ENCODE measurements around the gene THSD7A.

Gene THSD7A

DNA sequence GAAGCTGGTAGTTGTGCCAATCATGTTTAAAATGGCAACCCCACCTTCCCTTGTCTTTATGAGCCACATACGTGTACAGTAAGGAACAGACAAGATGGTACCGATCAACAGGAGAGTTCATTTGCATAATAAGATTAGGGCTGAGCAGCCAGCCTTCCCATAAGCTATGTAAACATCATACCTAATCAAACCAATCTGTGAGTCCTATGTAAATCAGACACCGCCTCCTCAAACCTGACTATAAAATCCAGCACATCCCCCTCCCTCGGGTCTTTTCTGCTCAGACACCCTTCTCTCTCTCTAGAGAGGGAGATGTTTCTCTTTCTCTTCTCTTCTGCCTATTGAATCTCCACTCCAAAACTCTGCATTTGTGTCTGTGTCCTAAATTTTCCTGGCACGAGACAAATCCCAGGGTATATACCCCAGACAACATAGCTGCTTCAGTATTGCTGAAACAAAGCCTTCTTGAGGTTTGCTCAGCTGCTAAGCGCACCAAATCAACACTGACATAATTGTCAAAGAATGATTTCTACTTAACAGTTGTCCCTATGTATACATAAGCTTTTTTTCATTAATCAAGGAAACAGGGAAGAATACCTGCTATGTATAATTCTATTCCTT lies 279.2 kb downstream of the THSD7A start:
- Histone ChIP-seq H3K9ac (ENCODE audit: low read length in 2 of 2) (no peak overlapping the region), H3K4me3 (ENCODE audit: low read length in 2 of 2) (no peak overlapping the region), H3K9me3 (ENCODE audit: control insufficient read depth in 2 of 2, low read length in 2 of 2) (no peaks in the 10 kb centered on the region), H3K36me3 (ENCODE audit: control insufficient read depth in 2 of 2, insufficient read depth in 2 of 2, low read length in 2 of 2) (no peaks in the 10 kb centered on the region), H3K4me1 (ENCODE audit: control insufficient read depth, insufficient read depth, low read length) (no peaks in the 10 kb centered on the region), H3K27ac (ENCODE audit: low read length) (no peak overlapping the region), H3K27me3 (ENCODE audit: control insufficient read depth in 1 of 2, insufficient read depth in 2 of 2, low read length in 2 of 2) (no peaks in the 10 kb centered on the region)

- H3K27me3 ChIP-seq (ENCODE audit: control insufficient read depth in 1 of 2, insufficient read depth in 2 of 2, low read length in 2 of 2), result no peaks in the 10 kb centered on the region
- H3K4me1 ChIP-seq (ENCODE audit: control insufficient read depth, insufficient read depth, low read length), result no peaks in the 10 kb centered on the region
- H3K4me3 ChIP-seq (ENCODE audit: low read length in 2 of 2), result no peak overlapping the region
- no peak overlapping the region for H3K9ac ChIP-seq (ENCODE audit: low read length in 2 of 2)
- H3K27ac ChIP-seq (ENCODE audit: low read length), result no peak overlapping the region
- no peaks in the 10 kb centered on the region for H3K9me3 ChIP-seq (ENCODE audit: control insufficient read depth in 2 of 2, low read length in 2 of 2)
- H3K36me3 ChIP-seq (ENCODE audit: control insufficient read depth in 2 of 2, insufficient read depth in 2 of 2, low read length in 2 of 2), result no peaks in the 10 kb centered on the region
Observed at GRCh38 chr7:11551470-11551869, 280.5 kb downstream of the THSD7A start.

GRCh38 chr7:11548532-11548931 lies 283.5 kb downstream of the THSD7A start:
- H3K9me3 ChIP-seq (ENCODE audit: control insufficient read depth in 2 of 2, low read length in 2 of 2), result peaks cover 0 to 5% of the 10 kb centered on the region in 2 donors
- H3K9ac ChIP-seq (ENCODE audit: low read length in 2 of 2), result no peak overlapping the region
- H3K4me3 ChIP-seq (ENCODE audit: low read length in 2 of 2), result no peak overlapping the region
- H3K27me3 ChIP-seq (ENCODE audit: control insufficient read depth in 1 of 2, insufficient read depth in 2 of 2, low read length in 2 of 2), result no peaks in the 10 kb centered on the region
- no peaks in the 10 kb centered on the region for H3K36me3 ChIP-seq (ENCODE audit: control insufficient read depth in 2 of 2, insufficient read depth in 2 of 2, low read length in 2 of 2)
- no peaks in the 10 kb centered on the region for H3K4me1 ChIP-seq (ENCODE audit: control insufficient read depth, insufficient read depth, low read length)
- H3K27ac ChIP-seq (ENCODE audit: low read length), result no peak overlapping the region

DNA sequence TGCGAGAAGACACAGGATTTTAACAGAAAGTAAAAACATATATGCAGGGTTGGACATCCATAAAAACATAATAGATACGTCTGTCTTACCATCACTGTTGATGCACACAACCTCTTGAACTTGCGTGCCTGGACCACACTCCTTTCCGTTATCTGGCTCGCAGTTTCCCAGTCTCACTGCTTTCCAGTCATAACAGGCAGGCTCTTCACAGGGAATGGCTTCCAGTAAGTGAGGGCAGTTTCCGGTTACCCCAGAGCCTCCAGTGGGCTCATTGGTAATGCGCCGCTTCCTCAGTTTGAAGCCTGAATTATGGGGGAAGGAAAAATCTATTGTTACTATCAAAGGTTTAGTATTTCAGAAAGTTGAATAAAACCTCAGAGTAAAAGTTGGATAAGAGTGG lies 290.7 kb downstream of the THSD7A start:
- no peaks in the 10 kb centered on the region for H3K4me1 ChIP-seq (ENCODE audit: control insufficient read depth, insufficient read depth, low read length)
- no peaks in the 10 kb centered on the region for H3K27me3 ChIP-seq (ENCODE audit: control insufficient read depth in 1 of 2, insufficient read depth in 2 of 2, low read length in 2 of 2)
- no peaks in the 10 kb centered on the region for H3K36me3 ChIP-seq (ENCODE audit: control insufficient read depth in 2 of 2, insufficient read depth in 2 of 2, low read length in 2 of 2)
- H3K9ac ChIP-seq (ENCODE audit: low read length in 2 of 2), result no peak overlapping the region
- no peak overlapping the region for H3K27ac ChIP-seq (ENCODE audit: low read length)
- no peak overlapping the region for H3K4me3 ChIP-seq (ENCODE audit: low read length in 2 of 2)
- H3K9me3 ChIP-seq (ENCODE audit: control insufficient read depth in 2 of 2, low read length in 2 of 2), result peaks cover 0 to 4% of the 10 kb centered on the region in 2 donors

GRCh38 chr7:11540271-11540761 lies 291.7 kb downstream of the THSD7A start:
- Histone ChIP-seq H3K4me1 (ENCODE audit: control insufficient read depth, insufficient read depth, low read length) (no peaks in the 10 kb centered on the region), H3K9ac (ENCODE audit: low read length in 2 of 2) (no peak overlapping the region), H3K36me3 (ENCODE audit: control insufficient read depth in 2 of 2, insufficient read depth in 2 of 2, low read length in 2 of 2) (no peaks in the 10 kb centered on the region), H3K4me3 (ENCODE audit: low read length in 2 of 2) (no peak overlapping the region), H3K27ac (ENCODE audit: low read length) (no peak overlapping the region), H3K27me3 (ENCODE audit: control insufficient read depth in 1 of 2, insufficient read depth in 2 of 2, low read length in 2 of 2) (no peaks in the 10 kb centered on the region), H3K9me3 (ENCODE audit: control insufficient read depth in 2 of 2, low read length in 2 of 2) (no peaks in the 10 kb centered on the region)

DNA sequence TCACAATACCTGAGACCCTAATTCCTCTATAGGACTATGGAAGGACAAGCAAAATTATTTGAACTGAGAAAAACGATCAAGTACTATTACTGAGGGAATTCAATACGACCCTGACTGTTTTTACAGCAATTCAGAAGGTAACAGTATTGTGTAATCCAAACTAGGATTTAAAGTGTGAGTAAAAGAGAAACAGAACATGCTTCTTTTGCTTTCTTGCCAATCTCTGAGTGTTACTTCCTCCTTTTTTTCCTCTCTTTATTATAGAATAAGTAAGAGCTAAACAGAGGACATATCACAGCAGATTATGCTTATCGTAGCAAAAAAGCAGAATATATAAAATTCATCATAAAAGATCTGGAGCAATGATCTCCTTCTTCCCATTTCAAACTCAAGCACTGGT lies 292.1 kb downstream of the THSD7A start:
- Histone ChIP-seq H3K4me1 (ENCODE audit: control insufficient read depth, insufficient read depth, low read length) (no peaks in the 10 kb centered on the region), H3K9ac (ENCODE audit: low read length in 2 of 2) (no peak overlapping the region), H3K9me3 (ENCODE audit: control insufficient read depth in 2 of 2, low read length in 2 of 2) (no peaks in the 10 kb centered on the region), H3K27ac (ENCODE audit: low read length) (no peak overlapping the region), H3K36me3 (ENCODE audit: control insufficient read depth in 2 of 2, insufficient read depth in 2 of 2, low read length in 2 of 2) (no peaks in the 10 kb centered on the region), H3K4me3 (ENCODE audit: low read length in 2 of 2) (no peak overlapping the region), H3K27me3 (ENCODE audit: control insufficient read depth in 1 of 2, insufficient read depth in 2 of 2, low read length in 2 of 2) (no peaks in the 10 kb centered on the region)

DNA sequence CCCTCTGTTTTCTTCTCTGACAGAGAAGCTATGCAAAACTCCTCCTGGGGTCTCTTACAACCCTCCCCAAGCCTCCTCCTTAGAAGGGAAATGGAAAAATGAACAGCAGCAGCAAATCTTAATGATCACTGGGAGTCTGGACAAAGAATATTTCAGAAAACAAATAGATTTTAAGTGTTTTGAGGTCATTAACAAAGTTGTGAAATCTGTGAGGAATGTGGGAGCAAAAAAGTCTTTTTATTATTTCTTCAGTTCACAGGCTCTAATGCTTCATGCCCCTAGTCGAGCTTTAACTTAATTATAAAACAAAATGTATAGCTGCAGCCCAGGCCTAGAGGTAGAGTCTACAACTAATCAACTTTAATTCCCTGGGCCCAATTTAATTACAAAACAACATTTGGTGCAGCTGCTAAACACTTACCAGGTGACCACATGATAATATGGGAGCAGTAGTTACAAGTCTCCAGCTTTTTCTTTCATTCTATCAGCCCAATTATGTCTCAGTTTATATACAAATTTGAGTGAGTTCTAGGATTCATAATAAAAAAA lies 293.2 kb downstream of the THSD7A start:
- Histone ChIP-seq H3K27ac (ENCODE audit: low read length) (no peak overlapping the region), H3K9ac (ENCODE audit: low read length in 2 of 2) (no peak overlapping the region), H3K36me3 (ENCODE audit: control insufficient read depth in 2 of 2, insufficient read depth in 2 of 2, low read length in 2 of 2) (no peaks in the 10 kb centered on the region), H3K4me1 (ENCODE audit: control insufficient read depth, insufficient read depth, low read length) (no peaks in the 10 kb centered on the region), H3K4me3 (ENCODE audit: low read length in 2 of 2) (no peak overlapping the region), H3K27me3 (ENCODE audit: control insufficient read depth in 1 of 2, insufficient read depth in 2 of 2, low read length in 2 of 2) (no peaks in the 10 kb centered on the region), H3K9me3 (ENCODE audit: control insufficient read depth in 2 of 2, low read length in 2 of 2) (no peaks in the 10 kb centered on the region)

DNA sequence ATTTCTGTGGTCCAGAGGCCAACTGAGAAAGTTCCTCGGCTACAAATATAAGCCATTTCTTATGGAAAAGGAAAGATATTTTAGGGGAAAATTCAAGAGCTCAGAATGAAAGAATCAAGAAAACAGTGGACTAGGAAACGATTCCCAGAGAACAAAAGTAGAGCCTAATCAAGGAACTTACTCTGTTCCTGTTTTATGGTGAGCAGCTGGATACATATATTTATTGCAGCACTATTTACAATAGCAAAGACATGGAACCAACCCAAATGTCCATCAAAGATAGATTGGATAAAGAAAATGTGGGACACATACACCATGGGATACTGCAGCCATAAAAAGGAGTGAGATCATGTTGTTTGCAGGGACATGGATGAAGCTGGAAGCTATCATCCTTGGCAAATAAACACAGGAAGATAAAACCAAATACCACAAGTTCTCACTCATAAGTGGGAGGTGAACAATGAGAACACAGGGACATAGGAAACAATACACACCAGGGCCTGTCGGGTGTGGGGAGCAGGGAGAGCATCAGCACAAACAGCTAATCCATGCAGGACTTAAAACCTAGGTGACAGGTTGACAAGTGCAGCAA lies 298.7 kb downstream of the THSD7A start:
- no peak overlapping the region for H3K4me3 ChIP-seq (ENCODE audit: low read length in 2 of 2)
- no peaks in the 10 kb centered on the region for H3K9me3 ChIP-seq (ENCODE audit: control insufficient read depth in 2 of 2, low read length in 2 of 2)
- no peak overlapping the region for H3K27ac ChIP-seq (ENCODE audit: low read length)
- no peaks in the 10 kb centered on the region for H3K27me3 ChIP-seq (ENCODE audit: control insufficient read depth in 1 of 2, insufficient read depth in 2 of 2, low read length in 2 of 2)
- H3K9ac ChIP-seq (ENCODE audit: low read length in 2 of 2), result no peak overlapping the region
- H3K36me3 ChIP-seq (ENCODE audit: control insufficient read depth in 2 of 2, insufficient read depth in 2 of 2, low read length in 2 of 2), result no peaks in the 10 kb centered on the region
- H3K4me1 ChIP-seq (ENCODE audit: control insufficient read depth, insufficient read depth, low read length), result no peaks in the 10 kb centered on the region

DNA sequence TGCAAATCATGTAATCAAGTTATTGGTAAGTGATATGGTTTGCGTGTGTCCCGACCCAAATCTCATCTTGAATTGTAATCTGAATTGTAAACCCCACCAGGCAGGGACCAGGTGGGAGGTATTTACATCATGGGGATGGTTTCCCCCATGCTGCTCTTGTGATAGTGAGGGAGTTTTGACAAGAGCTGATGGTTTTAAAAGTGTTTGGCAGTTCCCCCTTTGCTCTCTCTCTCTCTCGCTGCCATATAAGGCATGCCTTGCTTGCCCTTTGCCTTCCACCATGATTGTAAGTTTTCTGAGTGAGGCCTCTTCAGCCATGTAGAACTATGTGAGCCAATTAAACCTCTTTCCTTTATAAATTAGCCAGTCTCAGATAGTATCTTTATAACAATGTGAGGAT lies 302.6 kb downstream of the THSD7A start:
- no peak overlapping the region for H3K4me3 ChIP-seq (ENCODE audit: low read length in 2 of 2)
- H3K36me3 ChIP-seq (ENCODE audit: control insufficient read depth in 2 of 2, insufficient read depth in 2 of 2, low read length in 2 of 2), result no peaks in the 10 kb centered on the region
- H3K9ac ChIP-seq (ENCODE audit: low read length in 2 of 2), result no peak overlapping the region
- H3K4me1 ChIP-seq (ENCODE audit: control insufficient read depth, insufficient read depth, low read length), result no peaks in the 10 kb centered on the region
- H3K27ac ChIP-seq (ENCODE audit: low read length), result no peak overlapping the region
- H3K27me3 ChIP-seq (ENCODE audit: control insufficient read depth in 1 of 2, insufficient read depth in 2 of 2, low read length in 2 of 2), result no peaks in the 10 kb centered on the region
- no peaks in the 10 kb centered on the region for H3K9me3 ChIP-seq (ENCODE audit: control insufficient read depth in 2 of 2, low read length in 2 of 2)

GRCh38 chr7:11527707-11528106 lies 304.3 kb downstream of the THSD7A start:
- Histone ChIP-seq H3K4me3 (ENCODE audit: low read length in 2 of 2) (no peak overlapping the region), H3K27ac (ENCODE audit: low read length) (no peak overlapping the region)

More at GRCh38 chr7:11527707-11528106, 304.3 kb downstream of the THSD7A start:
- H3K27me3 ChIP-seq (ENCODE audit: control insufficient read depth in 1 of 2, insufficient read depth in 2 of 2, low read length in 2 of 2), result no peaks in the 10 kb centered on the region
- no peak overlapping the region for H3K9ac ChIP-seq (ENCODE audit: low read length in 2 of 2)
- H3K9me3 ChIP-seq (ENCODE audit: control insufficient read depth in 2 of 2, low read length in 2 of 2), result no peaks in the 10 kb centered on the region
- H3K36me3 ChIP-seq (ENCODE audit: control insufficient read depth in 2 of 2, insufficient read depth in 2 of 2, low read length in 2 of 2), result no peaks in the 10 kb centered on the region
- no peaks in the 10 kb centered on the region for H3K4me1 ChIP-seq (ENCODE audit: control insufficient read depth, insufficient read depth, low read length)
